Lung (tissue), 13 donors: ENCODE data around the gene TACC3. TPM values are rescaled to one million over a fixed set of nuclear protein-coding genes. Genes with fewer than 3 reads are reported as not detected.

Experiments used
- ATAC-seq: fragments of 200-7000 bp; cut with Tn5 transposase; one replicate; pipeline ENCODE4 v1.9.1; 2020; ENCODE audit warnings: moderate number of reproducible peaks; ENCODE audit not compliant: insufficient read depth, low FRiP score
- DNase-seq, 3 donors: peaks; one replicate each; pipeline ENCODE4 v3.0.0-alpha.2; 2013 to 2017
- H3K27ac ChIP-seq, 2 donors: one replicate each; pipeline ENCODE4 v1.5.1; 2013; ENCODE audit warnings: mild to moderate bottlenecking in 2 of 2, moderate library complexity in 2 of 2, control low read depth in 1 of 2, inconsistent platforms in 1 of 2, low read depth in 1 of 2, low read length in 1 of 2
- H3K27me3 ChIP-seq, 3 donors: one replicate each; pipeline ENCODE4 v1.5.1; 2013; ENCODE audit warnings: low read length in 2 of 3; ENCODE audit not compliant: control insufficient read depth in 3 of 3, insufficient read depth in 3 of 3
- H3K36me3 ChIP-seq, 4 donors: one replicate each; pipeline ENCODE4 v1.5.1; 2013; ENCODE audit warnings: low read length in 4 of 4, mild to moderate bottlenecking in 1 of 4, moderate library complexity in 1 of 4; ENCODE audit not compliant: control insufficient read depth in 4 of 4, insufficient read depth in 4 of 4
- H3K4me1 ChIP-seq, 5 donors: one replicate each; pipeline ENCODE4 v1.5.1; 2013; ENCODE audit warnings: low read length in 5 of 5, mild to moderate bottlenecking in 2 of 5, moderate library complexity in 1 of 5; ENCODE audit not compliant: control insufficient read depth in 5 of 5, insufficient read depth in 5 of 5
- H3K4me3 ChIP-seq: one replicate; pipeline ENCODE4 v1.5.1; 2013; ENCODE audit warnings: mild to moderate bottlenecking, control low read depth, moderate library complexity
- H3K9ac ChIP-seq, 2 donors: one replicate each; pipeline ENCODE4 v1.5.1; 2013; ENCODE audit warnings: low read length in 2 of 2, control low read depth in 1 of 2; ENCODE audit not compliant: insufficient read depth in 1 of 2
- H3K9me3 ChIP-seq, 4 donors: one replicate each; pipeline ENCODE4 v1.5.1; 2013; ENCODE audit warnings: low read length in 3 of 4, mild to moderate bottlenecking in 1 of 4, moderate library complexity in 1 of 4; ENCODE audit not compliant: control insufficient read depth in 4 of 4, insufficient read depth in 3 of 4
- WGBS, 2 donors: extraction: QIAGEN DNeasy Blood & Tissue Kit; methylation state at CpG; one replicate each; pipeline ENCODE4 v1.1.7; 2013; 5-methylcytosine and 5-hydroxymethylcytosine counted together
- polyA plus RNA-seq, 2 donors: library from polyadenylated mRNA; stranded (reverse); fragments of 200-250 nt; gene quantifications; one replicate each; pipeline ENCODE4 v1.2.1, GENCODE V29; 2013
- small RNA-seq: library from RNA; depleted of rRNA; stranded (forward); fragments of <200 nt; gene quantifications from one replicate; pipeline ENCODE3, GENCODE V24; 2014; ENCODE audit warnings: low replicate concordance
- total RNA-seq, 2 donors: library from RNA; depleted of rRNA in 1 of 2; stranded (reverse); fragments of >200 nt in 1 of 2; gene quantifications; one replicate each; pipeline ENCODE4 v1.2.1, GENCODE V29; 2014 to 2021
- TF ChIP-seq, protein P1 (sequence below): IDR thresholded peaks from 2 replicates; pipeline ENCODE4 v1.5.1; 2012; ENCODE audit warnings: mild to moderate bottlenecking; ENCODE audit errors: control extremely low read depth, extremely low read depth
- donor health status: control.
- donor health status: control.
- donor health status: Bipolar disorder and iron deficiency.
- donor health status: healthy.
- donor health status: DM: yes; HTN: yes; CAD: no.

Gene TACC3
- total and polyA plus RNA-seq, 4 donors: 13.8 to 22.1 (median 18.5) TPM

DNA sequence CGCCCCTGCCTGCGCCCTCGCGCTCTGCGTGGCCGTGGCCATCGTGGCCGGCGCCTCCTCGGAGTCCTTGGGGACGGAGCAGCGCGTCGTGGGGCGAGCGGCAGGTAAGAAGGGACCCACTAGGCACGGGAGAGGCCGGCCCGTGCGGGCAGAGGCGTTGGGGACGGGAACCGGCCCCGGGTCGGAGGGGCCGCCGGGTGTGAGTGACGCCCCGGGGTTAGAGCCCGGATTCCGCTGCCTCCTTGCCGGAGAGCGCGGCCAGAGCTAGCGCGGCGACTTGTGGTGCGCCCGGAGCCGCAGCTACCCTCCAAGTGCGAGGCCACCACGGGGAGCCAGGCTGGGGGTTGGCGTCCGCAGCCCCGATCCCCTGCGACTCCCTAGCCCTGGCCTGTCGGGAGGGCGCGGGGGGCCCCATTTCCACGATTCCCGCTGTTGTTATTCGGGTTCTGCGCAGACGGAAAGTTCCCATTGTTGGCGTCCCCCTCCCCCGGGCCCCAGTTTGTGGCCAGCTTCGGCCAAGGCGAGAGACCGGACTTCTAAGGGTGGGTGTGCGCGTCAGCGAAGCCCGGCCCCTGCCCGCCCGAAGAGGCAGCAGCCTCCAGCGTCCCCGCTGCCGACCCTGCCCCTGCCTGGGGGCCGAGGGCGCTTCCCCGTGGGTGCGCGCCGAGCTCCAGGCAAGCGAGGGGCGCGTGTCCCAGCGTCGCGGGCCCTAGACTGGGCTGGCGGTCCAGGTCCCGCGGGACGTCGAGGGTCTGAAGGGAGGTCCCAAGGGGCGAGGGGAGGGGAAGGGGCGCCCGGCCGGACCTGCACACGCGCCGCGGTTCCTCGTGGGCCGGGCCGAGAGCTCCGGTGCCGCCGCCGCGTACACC lies 72.9 kb downstream of the TACC3 start:
- 1% methylated on average over 86 to 101 of the region's 101 CpGs for WGBS, 2 donors
- H3K36me3 ChIP-seq: peaks cover 0 to 3% (median 0%) of the 10 kb centered on the region in 4 donors
- ATAC-seq (peak; percentile 4), DNase-seq (peak in 2 of 3 donors; percentile 38 to 39)
- H3K9ac ChIP-seq: no peak overlapping the region
- peaks cover 0 to 29% (median 14%) of the 10 kb centered on the region in 5 donors for H3K4me1 ChIP-seq
- TF ChIP-seq, protein P1, sequence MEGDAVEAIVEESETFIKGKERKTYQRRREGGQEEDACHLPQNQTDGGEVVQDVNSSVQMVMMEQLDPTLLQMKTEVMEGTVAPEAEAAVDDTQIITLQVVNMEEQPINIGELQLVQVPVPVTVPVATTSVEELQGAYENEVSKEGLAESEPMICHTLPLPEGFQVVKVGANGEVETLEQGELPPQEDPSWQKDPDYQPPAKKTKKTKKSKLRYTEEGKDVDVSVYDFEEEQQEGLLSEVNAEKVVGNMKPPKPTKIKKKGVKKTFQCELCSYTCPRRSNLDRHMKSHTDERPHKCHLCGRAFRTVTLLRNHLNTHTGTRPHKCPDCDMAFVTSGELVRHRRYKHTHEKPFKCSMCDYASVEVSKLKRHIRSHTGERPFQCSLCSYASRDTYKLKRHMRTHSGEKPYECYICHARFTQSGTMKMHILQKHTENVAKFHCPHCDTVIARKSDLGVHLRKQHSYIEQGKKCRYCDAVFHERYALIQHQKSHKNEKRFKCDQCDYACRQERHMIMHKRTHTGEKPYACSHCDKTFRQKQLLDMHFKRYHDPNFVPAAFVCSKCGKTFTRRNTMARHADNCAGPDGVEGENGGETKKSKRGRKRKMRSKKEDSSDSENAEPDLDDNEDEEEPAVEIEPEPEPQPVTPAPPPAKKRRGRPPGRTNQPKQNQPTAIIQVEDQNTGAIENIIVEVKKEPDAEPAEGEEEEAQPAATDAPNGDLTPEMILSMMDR: no peak
- H3K9me3 ChIP-seq: no peaks in the 10 kb centered on the region
- H3K27ac ChIP-seq: no peak overlapping the region
- no peaks in the 10 kb centered on the region for H3K27me3 ChIP-seq
- peak overlapping the region; percentile 48 for H3K4me3 ChIP-seq

Small RNAs within 50 kb of the gene (small RNA-seq; reads per million reads assigned to genes)
- gene RF00019: not detected

Other genes starting within 250 kb of the TACC3 start
- 1 to 10 TPM; 2.1 to 2.8 TPM for gene FAM53A, start 37.2 kb upstream of the TACC3 start, total RNA-seq
- 1 to 10 TPM; 1.4 to 2.3 TPM for gene FAM53A, start 37.2 kb upstream of the TACC3 start, polyA plus RNA-seq
- 10 to 100 TPM; 34.9 to 43.2 TPM for gene SLBP, start 9.2 kb upstream of the TACC3 start, total RNA-seq
- gene SLBP, start 9.2 kb upstream of the TACC3 start, polyA plus RNA-seq: 10 to 100 TPM; 34.9 to 35.0 TPM
- 10 to 100 TPM; 16.6 to 45.2 TPM for gene TMEM129, start 198 bp upstream of the TACC3 start, total RNA-seq
- 10 to 100 TPM; 36.9 to 38.7 TPM for gene TMEM129, start 198 bp upstream of the TACC3 start, polyA plus RNA-seq
- gene FGFR3, start 71.8 kb downstream of the TACC3 start, total RNA-seq: 10 to 100 TPM; 24.8 to 99.3 TPM
- 10 to 100 TPM in 1 of 2 donors, 1 to 10 TPM in 1; 8.1 to 20.0 TPM for gene FGFR3, start 71.8 kb downstream of the TACC3 start, polyA plus RNA-seq
- gene LETM1, start 134.6 kb downstream of the TACC3 start, total RNA-seq: 10 to 100 TPM; 31.1 to 47.1 TPM
- gene LETM1, start 134.6 kb downstream of the TACC3 start, polyA plus RNA-seq: 10 to 100 TPM; 21.7 to 22.6 TPM
- 10 to 100 TPM; 41.7 to 66.2 TPM for gene NSD2, start 149.9 kb downstream of the TACC3 start, total RNA-seq
- gene NSD2, start 149.9 kb downstream of the TACC3 start, polyA plus RNA-seq: 10 to 100 TPM; 12.7 to 14.8 TPM